ENCODE data around the gene IGFBPL1. TPM values are rescaled to one million over a fixed set of nuclear protein-coding genes. Genes with fewer than 3 reads are reported as not detected.
A peak's percentile ranks its signal among the peaks of the same experiment; 100 is the strongest.
"Not testable (repeated sequence)": the region's sequence is repeated elsewhere in the genome, so short reads cannot be mapped to it uniquely, and the experiment has no call there.

The IGFBPL1 gene, protein sequence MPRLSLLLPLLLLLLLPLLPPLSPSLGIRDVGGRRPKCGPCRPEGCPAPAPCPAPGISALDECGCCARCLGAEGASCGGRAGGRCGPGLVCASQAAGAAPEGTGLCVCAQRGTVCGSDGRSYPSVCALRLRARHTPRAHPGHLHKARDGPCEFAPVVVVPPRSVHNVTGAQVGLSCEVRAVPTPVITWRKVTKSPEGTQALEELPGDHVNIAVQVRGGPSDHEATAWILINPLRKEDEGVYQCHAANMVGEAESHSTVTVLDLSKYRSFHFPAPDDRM
- total RNA-seq: not detected

DNA sequence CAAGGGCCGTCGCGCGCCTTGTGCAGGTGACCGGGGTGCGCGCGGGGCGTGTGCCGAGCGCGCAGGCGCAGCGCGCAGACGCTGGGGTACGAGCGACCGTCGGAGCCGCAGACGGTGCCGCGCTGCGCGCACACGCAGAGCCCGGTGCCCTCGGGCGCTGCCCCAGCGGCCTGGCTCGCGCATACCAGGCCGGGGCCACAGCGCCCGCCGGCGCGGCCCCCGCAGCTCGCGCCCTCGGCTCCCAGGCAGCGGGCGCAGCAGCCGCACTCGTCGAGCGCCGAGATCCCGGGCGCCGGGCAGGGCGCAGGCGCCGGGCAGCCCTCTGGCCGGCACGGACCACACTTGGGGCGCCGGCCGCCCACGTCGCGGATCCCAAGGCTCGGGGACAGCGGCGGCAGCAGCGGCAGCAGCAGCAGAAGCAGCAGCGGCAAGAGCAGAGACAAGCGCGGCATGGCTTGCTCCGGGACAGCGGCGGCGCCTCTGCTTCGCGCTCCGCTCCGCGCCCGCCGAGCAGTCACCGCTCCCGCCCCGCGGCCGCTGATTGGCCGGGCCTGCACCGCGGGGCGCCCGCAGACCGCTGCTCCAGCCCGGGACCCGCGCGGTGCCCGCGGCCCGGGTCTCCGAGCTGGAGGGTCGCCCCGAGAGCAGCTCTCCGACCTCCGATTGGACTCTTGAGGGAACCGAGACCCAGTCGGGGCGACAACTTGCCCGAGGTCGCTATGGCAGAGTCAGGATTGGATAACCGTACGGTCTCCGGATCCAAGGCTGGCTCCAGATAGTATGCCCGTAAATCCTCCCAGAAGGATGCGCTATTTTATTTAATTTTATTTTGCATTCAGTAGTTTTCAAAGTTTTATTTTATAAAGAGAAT lies at the start of gene IGFBPL1:
Gene IGFBPL1, minus strand, starts transcription at position 482 of the 871 bp plus-strand sequence. Its CDS starts 30 bp downstream, at position 452.
- DNase-seq: peak; percentile 19
- ChIA-PET POLR2A (no interaction called here), CTCF (no interaction called here)
- Mint-ChIP-seq H3K27me3 (peaks cover 37% of the 10 kb centered on the region), H3K27ac (no peak within 1 kb of the TSS), H3K36me3 (no peaks in the 10 kb centered on the region), H3K9me3 (no peaks in the 10 kb centered on the region), H3K4me1 (ENCODE audit: low read depth) (peaks cover 2% of the 10 kb centered on the region), H3K4me3 (peak within 1 kb of the TSS; percentile 16)
- intact Hi-C loops (cut with micrococcal nuclease): no loop called here

DNA sequence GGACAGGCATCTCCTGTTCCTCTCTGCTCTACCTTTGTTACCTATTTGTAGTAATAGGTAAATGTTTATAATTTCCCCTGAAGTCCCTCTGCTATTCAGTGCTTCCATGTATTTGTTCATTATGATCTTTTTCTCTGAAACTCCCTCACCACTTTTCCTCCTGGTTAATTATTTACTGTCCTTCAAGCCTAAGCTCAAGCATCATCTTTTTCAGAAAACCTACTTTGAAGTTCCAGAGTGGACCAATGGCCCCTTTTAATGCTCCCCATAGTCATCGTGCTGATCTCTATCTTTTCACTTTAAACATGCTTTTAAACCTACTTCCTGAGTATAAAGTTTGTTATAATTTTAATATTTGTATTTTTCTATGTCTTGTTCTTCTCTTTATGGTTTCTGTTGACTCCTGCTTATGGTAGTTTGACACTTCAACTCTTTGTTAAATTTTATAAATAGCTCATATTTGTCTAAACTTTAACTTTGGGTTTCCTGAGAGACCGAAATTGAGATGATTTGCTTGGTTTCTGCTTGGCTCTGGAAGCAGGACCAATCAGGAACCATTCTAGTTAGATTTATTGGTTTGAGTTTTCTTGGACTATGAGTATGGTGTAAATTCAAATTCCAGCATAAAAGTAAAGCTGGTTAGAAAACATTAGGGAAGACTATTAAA lies 48.5 kb upstream of the IGFBPL1 start:
- H3K9me3 Mint-ChIP-seq; intact Hi-C loops (cut with micrococcal nuclease); CTCF ChIA-PET; H3K27me3 Mint-ChIP-seq; DNase-seq; H3K4me1 Mint-ChIP-seq (ENCODE audit: low read depth); POLR2A ChIA-PET; H3K4me3 Mint-ChIP-seq; H3K27ac Mint-ChIP-seq; H3K36me3 Mint-ChIP-seq: not testable (repeated sequence)

DNA sequence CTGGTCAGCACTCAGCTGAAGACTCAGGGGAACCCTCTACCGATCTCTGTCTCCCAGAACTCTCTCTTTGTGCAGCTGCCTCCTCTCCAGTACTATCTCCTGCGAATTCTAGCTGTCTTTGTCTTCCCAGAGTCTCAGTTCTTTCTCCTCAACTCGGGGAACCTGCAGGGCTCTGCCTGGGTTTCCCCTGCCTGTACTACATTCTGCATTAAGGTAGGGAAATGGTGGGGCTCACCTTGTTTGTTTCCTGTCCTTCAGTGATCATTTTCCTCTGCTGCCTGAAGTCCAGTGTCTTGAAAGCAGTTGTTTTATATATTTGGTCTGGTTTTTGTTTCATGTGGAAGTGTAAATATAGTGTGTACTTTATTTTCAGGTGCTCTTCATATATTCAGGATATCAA lies 43.1 kb upstream of the IGFBPL1 start:
- no peak overlapping the region for H3K4me3 Mint-ChIP-seq
- H3K27me3 Mint-ChIP-seq: no peaks in the 10 kb centered on the region
- H3K9me3 Mint-ChIP-seq: peaks cover 10% of the 10 kb centered on the region
- H3K4me1 Mint-ChIP-seq (ENCODE audit: low read depth): peaks cover 4% of the 10 kb centered on the region
- H3K36me3 Mint-ChIP-seq: no peaks in the 10 kb centered on the region
- ChIA-PET POLR2A (no interaction called here), CTCF (interaction anchor here (1.0 kb wide), 1 partner anchor 554 kb away, joined by 3 read pairs; no protein-coding TSS in a partner anchor)
- DNase-seq: no peak
- intact Hi-C loops (cut with micrococcal nuclease): no loop called here
- H3K27ac Mint-ChIP-seq: no peak overlapping the region

DNA sequence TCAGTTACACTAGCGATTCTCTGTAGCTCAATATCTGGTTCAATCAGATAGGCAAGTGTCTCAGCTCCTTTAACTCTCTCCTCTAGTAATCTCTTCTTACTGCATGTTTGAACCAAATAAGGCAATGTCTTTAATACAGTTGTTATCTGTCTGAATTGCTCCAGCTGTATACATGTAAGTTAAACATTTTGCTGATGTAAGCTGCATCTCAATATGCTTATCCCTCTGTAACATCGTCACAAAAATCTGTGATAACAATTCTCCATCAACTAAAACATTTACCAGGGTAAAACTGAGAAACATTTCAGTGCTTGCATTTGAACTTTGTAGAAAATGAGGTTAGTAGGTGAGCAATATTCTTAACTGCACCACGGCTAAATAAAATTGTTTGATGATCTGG lies 29.6 kb upstream of the IGFBPL1 start:
- peaks cover 10% of the 10 kb centered on the region for H3K27me3 Mint-ChIP-seq
- no peak overlapping the region for H3K4me3 Mint-ChIP-seq
- no peak for DNase-seq
- POLR2A ChIA-PET: no interaction called here
- CTCF ChIA-PET: no interaction called here
- no peaks in the 10 kb centered on the region for H3K4me1 Mint-ChIP-seq (ENCODE audit: low read depth)
- H3K36me3 Mint-ChIP-seq: peaks cover 9% of the 10 kb centered on the region
- H3K27ac Mint-ChIP-seq: no peak overlapping the region
- peaks cover 20% of the 10 kb centered on the region for H3K9me3 Mint-ChIP-seq
- intact Hi-C loops (cut with micrococcal nuclease): no loop called here

DNA sequence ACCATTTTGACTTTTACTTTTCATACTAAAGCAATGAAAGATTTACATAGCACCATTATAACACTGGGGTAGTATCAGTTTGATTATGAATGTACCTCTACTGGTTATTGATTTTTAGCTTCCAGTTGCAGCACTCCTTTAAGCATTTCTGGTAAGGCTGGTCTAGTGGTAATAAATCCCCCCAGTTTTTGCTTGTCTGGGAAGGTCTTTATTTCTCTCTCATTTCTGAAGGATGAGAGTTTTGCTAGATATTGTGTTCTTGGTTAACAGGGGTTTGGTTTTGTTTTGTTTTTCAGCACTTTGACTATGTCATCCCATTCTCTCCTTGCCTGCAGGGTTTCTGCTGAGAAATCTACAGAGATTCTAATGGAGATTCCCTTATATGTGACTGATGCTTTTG lies 26.9 kb upstream of the IGFBPL1 start:
- no peak for DNase-seq
- Mint-ChIP-seq H3K4me3 (no peak overlapping the region), H3K9me3 (peaks cover 20% of the 10 kb centered on the region), H3K27me3 (peaks cover 13% of the 10 kb centered on the region), H3K4me1 (ENCODE audit: low read depth) (no peaks in the 10 kb centered on the region), H3K36me3 (peaks cover 9% of the 10 kb centered on the region), H3K27ac (no peak overlapping the region)
- CTCF ChIA-PET: no interaction called here
- POLR2A ChIA-PET: no interaction called here
- intact Hi-C loops (cut with micrococcal nuclease): no loop called here

DNA sequence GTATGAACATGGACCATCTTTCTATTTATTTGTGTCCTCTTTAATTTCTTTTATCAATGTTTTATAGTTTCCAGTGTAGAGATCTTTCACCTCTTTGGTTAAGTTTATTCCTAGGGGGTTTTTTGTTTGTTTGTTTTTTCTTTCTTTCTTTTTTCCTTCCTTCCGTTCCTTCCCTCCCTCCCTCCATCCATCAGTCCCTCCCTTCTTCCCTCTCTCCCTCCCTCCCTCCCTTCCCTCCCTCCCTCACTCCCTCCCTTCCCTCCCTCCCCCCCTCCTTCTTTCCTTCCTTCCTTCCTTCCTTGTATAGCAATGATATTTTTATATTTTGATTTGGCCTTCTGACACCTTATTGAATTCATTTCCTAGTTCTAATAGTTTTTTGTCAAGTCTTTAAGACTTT lies 23.4 kb upstream of the IGFBPL1 start:
- peaks cover 5% of the 10 kb centered on the region for H3K27me3 Mint-ChIP-seq
- CTCF ChIA-PET: no interaction called here

DNA sequence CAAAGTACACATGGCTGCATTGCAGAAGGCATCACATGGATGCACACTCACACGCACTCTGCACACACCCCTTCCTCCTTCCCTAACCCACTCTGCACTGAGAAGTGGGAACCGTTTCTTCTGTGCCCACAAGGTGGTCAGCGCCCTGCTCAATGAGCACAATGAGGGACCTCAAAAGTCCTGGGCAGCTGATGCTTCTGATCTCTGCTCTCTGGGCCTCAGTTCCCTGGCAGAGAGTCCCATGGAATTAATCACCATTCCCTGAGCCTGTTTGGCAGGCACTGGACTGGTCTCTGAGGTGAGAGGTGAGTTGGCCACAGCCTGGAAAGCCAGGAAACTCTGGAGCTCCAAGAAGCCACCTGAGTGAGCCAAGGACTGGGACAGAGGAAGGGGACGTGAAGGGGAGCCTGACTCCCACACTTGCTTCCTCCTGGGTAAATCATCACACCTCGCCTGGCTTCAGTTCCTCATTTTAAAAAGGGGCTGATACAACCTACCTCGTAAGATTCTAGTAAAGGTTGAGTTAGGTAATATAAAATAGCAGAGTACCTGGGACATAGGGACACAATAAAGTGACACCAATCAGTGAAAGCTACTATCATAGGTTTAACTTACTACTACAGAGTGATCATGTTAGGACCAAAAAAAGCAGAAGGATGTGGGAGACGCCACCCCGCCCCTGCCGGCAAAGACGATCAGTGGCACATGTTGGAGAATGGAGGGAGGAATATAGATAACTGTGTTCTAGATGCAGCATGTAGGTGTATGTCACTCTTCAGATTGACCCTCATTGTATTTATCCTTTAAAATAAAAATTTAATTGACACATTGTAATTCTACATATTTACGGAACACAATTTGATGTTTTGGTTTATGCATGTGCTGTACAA lies 21.1 kb upstream of the IGFBPL1 start:
- Mint-ChIP-seq H3K4me1 (ENCODE audit: low read depth) (no peaks in the 10 kb centered on the region), H3K4me3 (no peak overlapping the region), H3K9me3 (no peaks in the 10 kb centered on the region), H3K27me3 (peaks cover 5% of the 10 kb centered on the region), H3K27ac (no peak overlapping the region), H3K36me3 (no peaks in the 10 kb centered on the region)
- DNase-seq: no peak
- POLR2A ChIA-PET: no interaction called here
- CTCF ChIA-PET: no interaction called here
- intact Hi-C loops (cut with micrococcal nuclease): no loop called here

More for the DNA sequence above, 23.4 kb upstream of the IGFBPL1 start:
- no peak for DNase-seq
- H3K27ac Mint-ChIP-seq: no peak overlapping the region
- intact Hi-C loops (cut with micrococcal nuclease): no loop called here
- H3K9me3 Mint-ChIP-seq: peaks cover 17% of the 10 kb centered on the region
- H3K4me1 Mint-ChIP-seq (ENCODE audit: low read depth): no peaks in the 10 kb centered on the region
- H3K36me3 Mint-ChIP-seq: peaks cover 9% of the 10 kb centered on the region
- POLR2A ChIA-PET: no interaction called here
- no peak overlapping the region for H3K4me3 Mint-ChIP-seq

DNA sequence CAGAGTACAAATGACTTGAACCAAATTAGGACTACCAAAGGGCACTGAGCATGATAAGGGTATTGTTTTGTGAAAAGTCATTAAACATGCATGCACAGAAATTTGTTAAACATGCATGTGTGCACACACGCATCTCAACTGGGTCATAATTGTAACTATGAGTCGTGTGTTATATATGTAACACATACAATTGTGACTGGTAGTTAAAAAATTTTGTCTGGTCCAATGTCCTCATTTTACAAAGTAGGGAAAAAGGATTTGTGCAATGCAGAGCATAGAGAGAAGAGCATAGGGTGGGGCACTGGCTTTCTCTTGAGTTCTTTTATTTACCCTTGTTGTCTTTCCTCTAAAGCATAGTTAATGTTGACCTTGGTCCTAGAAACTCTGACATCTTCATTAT lies 19.3 kb upstream of the IGFBPL1 start:
- H3K36me3 Mint-ChIP-seq: no peaks in the 10 kb centered on the region
- ChIA-PET POLR2A (no interaction called here), CTCF (no interaction called here)
- intact Hi-C loops (cut with micrococcal nuclease): no loop called here
- H3K9me3 Mint-ChIP-seq: no peaks in the 10 kb centered on the region
- H3K4me1 Mint-ChIP-seq (ENCODE audit: low read depth): no peaks in the 10 kb centered on the region
- DNase-seq: no peak
- no peak overlapping the region for H3K27ac Mint-ChIP-seq
- no peak overlapping the region for H3K4me3 Mint-ChIP-seq
- H3K27me3 Mint-ChIP-seq: peaks cover 3% of the 10 kb centered on the region

DNA sequence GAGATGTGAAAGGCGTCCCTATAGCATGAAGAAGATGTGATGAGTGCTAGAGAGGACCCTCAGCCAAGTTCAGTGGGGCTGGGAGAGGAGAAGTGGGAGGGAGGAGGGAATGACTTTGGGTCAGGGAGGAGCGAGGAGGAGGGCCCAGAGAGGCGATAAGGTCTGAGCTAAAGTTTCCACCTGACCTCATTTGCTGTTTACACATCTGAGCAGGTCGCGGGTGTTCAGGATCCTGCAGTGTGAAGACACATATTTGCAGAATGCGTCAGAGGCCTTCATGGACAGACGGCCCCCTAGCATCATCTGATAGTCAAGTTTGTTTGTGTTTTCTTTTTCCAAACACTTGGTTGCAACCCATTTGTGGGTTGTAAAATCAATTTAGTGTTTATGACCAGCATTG lies 18.9 kb upstream of the IGFBPL1 start:
- no peaks in the 10 kb centered on the region for H3K36me3 Mint-ChIP-seq
- no peaks in the 10 kb centered on the region for H3K4me1 Mint-ChIP-seq (ENCODE audit: low read depth)
- DNase-seq: no peak
- H3K27ac Mint-ChIP-seq: no peak overlapping the region
- intact Hi-C loops (cut with micrococcal nuclease): no loop called here
- H3K4me3 Mint-ChIP-seq: no peak overlapping the region
- POLR2A ChIA-PET: no interaction called here
- H3K9me3 Mint-ChIP-seq: no peaks in the 10 kb centered on the region
- H3K27me3 Mint-ChIP-seq: peaks cover 3% of the 10 kb centered on the region
- CTCF ChIA-PET: no interaction called here

DNA sequence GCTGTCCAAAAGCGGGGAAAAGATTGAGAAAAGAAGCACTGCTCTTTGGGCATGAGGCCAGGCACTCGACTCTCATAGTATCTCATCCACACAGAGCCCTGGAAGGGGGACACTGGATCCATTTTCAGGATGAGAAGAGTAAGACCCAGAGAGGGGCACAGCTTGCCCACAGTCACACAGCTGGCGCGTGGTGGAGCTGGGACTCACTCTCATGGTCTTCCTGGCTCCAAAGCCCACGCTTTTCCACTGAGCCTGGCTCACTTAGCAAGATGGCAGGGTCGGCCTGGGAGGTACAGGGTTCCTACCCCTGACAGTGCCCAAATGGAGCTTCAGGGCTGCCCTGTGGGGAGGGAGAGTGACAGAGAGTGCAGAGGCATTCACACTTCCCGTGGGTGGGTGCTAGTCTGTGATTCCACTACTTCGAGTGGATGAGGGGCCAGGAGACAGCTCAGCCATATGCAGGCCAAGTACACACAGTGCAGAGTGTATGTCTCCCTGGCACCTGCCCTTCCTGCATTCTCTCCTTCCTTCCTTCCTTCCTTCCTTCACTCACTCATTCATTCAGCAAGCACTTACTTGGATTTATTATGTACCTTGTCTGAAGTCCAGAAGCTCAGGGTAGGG lies 18.3 kb upstream of the IGFBPL1 start:
- DNase-seq: no peak
- H3K4me3 Mint-ChIP-seq: no peak overlapping the region

DNA sequence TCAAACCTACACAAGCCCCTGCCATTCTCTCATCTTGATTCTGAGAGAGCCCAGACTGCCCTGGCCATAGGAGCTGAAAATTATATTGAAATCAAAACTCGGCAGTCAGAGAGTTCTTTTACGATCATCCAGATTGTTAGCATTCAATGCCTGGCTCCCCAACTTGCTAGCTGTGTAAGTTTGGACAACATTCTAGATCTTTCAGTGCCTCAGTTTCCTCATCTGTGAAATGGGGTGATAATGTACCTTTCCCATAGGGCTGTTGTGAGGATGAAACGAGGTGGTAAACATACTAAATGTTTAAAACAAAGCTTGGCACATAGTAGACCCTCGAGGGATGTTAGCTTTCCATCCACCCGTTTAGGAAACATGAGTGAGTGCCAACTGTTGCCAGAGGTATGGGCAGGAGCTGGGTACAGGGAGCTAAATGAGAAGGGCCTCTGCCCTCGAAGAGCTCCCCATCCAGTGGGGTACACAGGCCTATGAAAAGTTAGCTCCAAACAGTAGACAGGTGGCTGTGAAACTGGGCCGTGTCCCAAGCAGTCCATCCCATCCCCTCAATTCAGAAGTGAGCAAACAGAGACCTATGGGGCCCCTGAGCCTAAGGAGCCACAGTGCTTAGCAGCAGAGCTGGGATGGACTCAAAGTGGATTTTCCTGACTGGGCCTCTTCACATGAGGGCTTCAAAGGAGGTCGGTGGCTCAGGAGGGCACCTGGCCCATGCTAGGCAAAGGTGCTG lies 17.3 kb upstream of the IGFBPL1 start:
- DNase-seq: no peak
- no peaks in the 10 kb centered on the region for H3K9me3 Mint-ChIP-seq
- H3K27me3 Mint-ChIP-seq: peaks cover 3% of the 10 kb centered on the region
- ChIA-PET CTCF (interaction anchor here (1.2 kb wide), 1 partner anchor 24 kb away, joined by 3 read pairs; no protein-coding TSS in a partner anchor), POLR2A (no interaction called here)
- intact Hi-C loops (cut with micrococcal nuclease): no loop called here
- H3K4me3 Mint-ChIP-seq: no peak overlapping the region
- H3K36me3 Mint-ChIP-seq: no peaks in the 10 kb centered on the region
- H3K4me1 Mint-ChIP-seq (ENCODE audit: low read depth): no peaks in the 10 kb centered on the region
- no peak overlapping the region for H3K27ac Mint-ChIP-seq

More for the DNA sequence above, 18.3 kb upstream of the IGFBPL1 start:
- no peak overlapping the region for H3K27ac Mint-ChIP-seq
- ChIA-PET POLR2A (no interaction called here), CTCF (no interaction called here)
- no peaks in the 10 kb centered on the region for H3K36me3 Mint-ChIP-seq
- H3K4me1 Mint-ChIP-seq (ENCODE audit: low read depth): no peaks in the 10 kb centered on the region
- peaks cover 3% of the 10 kb centered on the region for H3K27me3 Mint-ChIP-seq
- intact Hi-C loops (cut with micrococcal nuclease): no loop called here
- no peaks in the 10 kb centered on the region for H3K9me3 Mint-ChIP-seq
